ENCODE data around the gene DENND2C.

The DENND2C gene

GRCh38 chr1:114702737-114703136, 32.9 kb upstream of the DENND2C start:
- Histone ChIP-seq H3K79me2 (ENCODE audit: low read length) (peaks cover 10% of the 10 kb centered on the region), H3K4me3 (ENCODE audit: low read length) (0 out of 2 replicates have a peak overlapping the region, but pooled peaks have one; percentile 15), H3K27ac (ENCODE audit: low read length) (peak overlapping the region; percentile 99), H3K9ac (ENCODE audit: low read length) (peak overlapping the region; percentile 71), H3K4me1 (ENCODE audit: low read length) (peaks cover 59% of the 10 kb centered on the region), H4K20me1 (ENCODE audit: insufficient read depth, low read length) (no peaks in the 10 kb centered on the region), H3K9me2 (replicated peaks; ENCODE audit: insufficient read depth, low read length) (no peaks in the 10 kb centered on the region), H3K9me3 (replicated peaks; ENCODE audit: insufficient read depth, low read length) (no peaks in the 10 kb centered on the region), H3K27me3 (replicated peaks; ENCODE audit: insufficient read depth, low read length) (no peaks in the 10 kb centered on the region), H2AFZ (ENCODE audit: low read length) (no peak overlapping the region), H3K36me3 (replicated peaks; ENCODE audit: insufficient read depth, low read length) (no peaks in the 10 kb centered on the region), H3F3A (ENCODE audit: insufficient read depth, low read length) (peaks cover 32% of the 10 kb centered on the region), H3K4me2 (ENCODE audit: low read depth, low read length) (peak overlapping the region; percentile 63)
- DNase-seq, result peak; percentile 67
- TF ChIP-seq CTCF (IDR thresholded peaks at IDR 0.05; ENCODE audit: low read length), result no peak
- no peak for TF ChIP-seq EZH2 (optimal IDR thresholded peaks at IDR 0.05; ENCODE audit: low read depth, low read length)
- TF ChIP-seq EZH2phosphoT487 (IDR thresholded peaks at IDR 0.05; ENCODE audit: low read length), result no peak

- Histone ChIP-seq H3K4me1 (ENCODE audit: low read length) (peaks cover 59% of the 10 kb centered on the region), H3K9me2 (replicated peaks; ENCODE audit: insufficient read depth, low read length) (no peaks in the 10 kb centered on the region), H3K36me3 (replicated peaks; ENCODE audit: insufficient read depth, low read length) (no peaks in the 10 kb centered on the region), H4K20me1 (ENCODE audit: insufficient read depth, low read length) (no peaks in the 10 kb centered on the region), H3K27me3 (replicated peaks; ENCODE audit: insufficient read depth, low read length) (no peaks in the 10 kb centered on the region), H3K4me3 (ENCODE audit: low read length) (no peak overlapping the region), H3K79me2 (ENCODE audit: low read length) (peaks cover 10% of the 10 kb centered on the region), H3K27ac (ENCODE audit: low read length) (peak overlapping the region; percentile 99), H2AFZ (ENCODE audit: low read length) (no peak overlapping the region), H3F3A (ENCODE audit: insufficient read depth, low read length) (peaks cover 28% of the 10 kb centered on the region), H3K9ac (ENCODE audit: low read length) (peak overlapping the region; percentile 71), H3K4me2 (ENCODE audit: low read depth, low read length) (peak overlapping the region; percentile 63; the same call in 1 of the 2 replicates), H3K9me3 (replicated peaks; ENCODE audit: insufficient read depth, low read length) (no peaks in the 10 kb centered on the region)
- DNase-seq, result no peak
- TF ChIP-seq EZH2phosphoT487 (IDR thresholded peaks at IDR 0.05; ENCODE audit: low read length), result no peak
- no peak for TF ChIP-seq EZH2 (optimal IDR thresholded peaks at IDR 0.05; ENCODE audit: low read depth, low read length)
- TF ChIP-seq CTCF (IDR thresholded peaks at IDR 0.05; ENCODE audit: low read length), result no peak
Measured at GRCh38 chr1:114701931-114702330, 32.1 kb upstream of the DENND2C start.

- TF ChIP-seq CTCF (IDR thresholded peaks at IDR 0.05; ENCODE audit: low read length) (no peak), EZH2 (optimal IDR thresholded peaks at IDR 0.05; ENCODE audit: low read depth, low read length) (no peak), EZH2phosphoT487 (IDR thresholded peaks at IDR 0.05; ENCODE audit: low read length) (no peak)
Measured at GRCh38 chr1:114700036-114700600, 30.3 kb upstream of the DENND2C start.

More at GRCh38 chr1:114700036-114700600, 30.3 kb upstream of the DENND2C start:
- Histone ChIP-seq H3K4me3 (ENCODE audit: low read length) (no peak overlapping the region), H2AFZ (ENCODE audit: low read length) (no peak overlapping the region), H3F3A (ENCODE audit: insufficient read depth, low read length) (peaks cover 42% of the 10 kb centered on the region), H3K4me2 (ENCODE audit: low read depth, low read length) (no peak overlapping the region), H3K79me2 (ENCODE audit: low read length) (no peaks in the 10 kb centered on the region), H3K9ac (ENCODE audit: low read length) (no peak overlapping the region), H3K27me3 (replicated peaks; ENCODE audit: insufficient read depth, low read length) (no peaks in the 10 kb centered on the region), H3K36me3 (replicated peaks; ENCODE audit: insufficient read depth, low read length) (no peaks in the 10 kb centered on the region), H3K9me2 (replicated peaks; ENCODE audit: insufficient read depth, low read length) (no peaks in the 10 kb centered on the region), H4K20me1 (ENCODE audit: insufficient read depth, low read length) (no peaks in the 10 kb centered on the region), H3K27ac (ENCODE audit: low read length) (no peak overlapping the region), H3K4me1 (ENCODE audit: low read length) (peaks cover 49% of the 10 kb centered on the region), H3K9me3 (replicated peaks; ENCODE audit: insufficient read depth, low read length) (no peaks in the 10 kb centered on the region)
- no peak for DNase-seq

Data from MM.1S (cell line).